Measurements from ENCODE around the gene OR2F1.
A peak's percentile ranks its signal among the peaks of the same experiment; 100 is the strongest.

Gene OR2F1

GRCh38 chr7:143954544-143954943 is at the start of gene OR2F1:
TSS of gene OR2F1 (plus strand) at chr7:143954844. CDS start at chr7:143959971, 5,127 bp downstream.
- DNase-seq: no peak

GRCh38 chr7:143905509-143905908 is 49.1 kb upstream of the OR2F1 start:
- no peak for DNase-seq

GRCh38 chr7:143906151-143906550 is 48.5 kb upstream of the OR2F1 start:
- DNase-seq: no peak

GRCh38 chr7:143906895-143907294 is 47.7 kb upstream of the OR2F1 start:
- no peak for DNase-seq

GRCh38 chr7:143908120-143908519 is 46.5 kb upstream of the OR2F1 start:
- no peak for DNase-seq

- no peak for DNase-seq
Observed at GRCh38 chr7:143909863-143910262, 44.8 kb upstream of the OR2F1 start.

GRCh38 chr7:143910473-143911248 is 44.0 kb upstream of the OR2F1 start:
- no peak for DNase-seq

- no peak for DNase-seq
Observed at GRCh38 chr7:143913945-143914615, 40.6 kb upstream of the OR2F1 start.

GRCh38 chr7:143914938-143915652 is 39.5 kb upstream of the OR2F1 start:
- DNase-seq: no peak

- peak; percentile 84 for DNase-seq
Observed at GRCh38 chr7:143924851-143925250, 29.8 kb upstream of the OR2F1 start.

- peak; percentile 36 for DNase-seq
Observed at GRCh38 chr7:143929224-143929920, 25.3 kb upstream of the OR2F1 start.

- no peak for DNase-seq
Observed at GRCh38 chr7:143931739-143932138, 22.9 kb upstream of the OR2F1 start.

GRCh38 chr7:143934526-143935325 is 19.9 kb upstream of the OR2F1 start, which contains the start of gene OR2F2:
TSS of gene OR2F2 (plus strand) at chr7:143935233. CDS start at chr7:143935233, 0 bp downstream.
- peak; percentile 86 for DNase-seq

GRCh38 chr7:143936087-143937009 is 18.3 kb upstream of the OR2F1 start:
- peak; percentile 96 for DNase-seq

GRCh38 chr7:143938379-143939243 is 16.0 kb upstream of the OR2F1 start:
- no peak for DNase-seq

GRCh38 chr7:143945423-143945822 is 9.2 kb upstream of the OR2F1 start:
- DNase-seq: no peak

GRCh38 chr7:143947111-143947510 is 7.5 kb upstream of the OR2F1 start:
- DNase-seq: no peak

- DNase-seq: peak; percentile 69
Observed at GRCh38 chr7:143948733-143949132, 5.9 kb upstream of the OR2F1 start.

- DNase-seq: no peak
Observed at GRCh38 chr7:143953421-143953820, 1.2 kb upstream of the OR2F1 start.

GRCh38 chr7:143954135-143954534 is 509 bp upstream of the OR2F1 start:
- DNase-seq: no peak

Measured in NCI-H226 (cell line).